Fibroblast of villous mesenchyme (primary cell): ENCODE results near the gene EMX2. TPM values are rescaled to one million over a fixed set of nuclear protein-coding genes. Genes with fewer than 3 reads are reported as not detected.

Experiments
- DNase-seq: peaks from one replicate; pipeline ENCODE4 v3.0.0-alpha.2; 2010; ENCODE audit warnings: low read depth
- H3K4me3 ChIP-seq: 2 replicates; pipeline ENCODE4 v1.5.1; 2011; ENCODE audit warnings: low read depth, mild to moderate bottlenecking, low read length
- CTCF ChIP-seq: IDR thresholded peaks from 2 replicates; pipeline ENCODE4 v1.5.1; 2012; ENCODE audit warnings: low read depth, mild to moderate bottlenecking, low read length; ENCODE audit not compliant: insufficient read depth
- total RNA-seq: library from RNA; depleted of rRNA; stranded (reverse); fragments of >200 nt; gene quantifications from 2 replicates; pipeline ENCODE4 v1.2.3, GENCODE V29; 2012

The EMX2 gene
- total RNA-seq, 1 donor, result 10.8 TPM

GRCh38 chr10:117587036-117587435 lies 44.5 kb downstream of the EMX2 start:
- TF ChIP-seq CTCF, result no peak
- no peak overlapping the region for H3K4me3 ChIP-seq
- no peak for DNase-seq

DNA sequence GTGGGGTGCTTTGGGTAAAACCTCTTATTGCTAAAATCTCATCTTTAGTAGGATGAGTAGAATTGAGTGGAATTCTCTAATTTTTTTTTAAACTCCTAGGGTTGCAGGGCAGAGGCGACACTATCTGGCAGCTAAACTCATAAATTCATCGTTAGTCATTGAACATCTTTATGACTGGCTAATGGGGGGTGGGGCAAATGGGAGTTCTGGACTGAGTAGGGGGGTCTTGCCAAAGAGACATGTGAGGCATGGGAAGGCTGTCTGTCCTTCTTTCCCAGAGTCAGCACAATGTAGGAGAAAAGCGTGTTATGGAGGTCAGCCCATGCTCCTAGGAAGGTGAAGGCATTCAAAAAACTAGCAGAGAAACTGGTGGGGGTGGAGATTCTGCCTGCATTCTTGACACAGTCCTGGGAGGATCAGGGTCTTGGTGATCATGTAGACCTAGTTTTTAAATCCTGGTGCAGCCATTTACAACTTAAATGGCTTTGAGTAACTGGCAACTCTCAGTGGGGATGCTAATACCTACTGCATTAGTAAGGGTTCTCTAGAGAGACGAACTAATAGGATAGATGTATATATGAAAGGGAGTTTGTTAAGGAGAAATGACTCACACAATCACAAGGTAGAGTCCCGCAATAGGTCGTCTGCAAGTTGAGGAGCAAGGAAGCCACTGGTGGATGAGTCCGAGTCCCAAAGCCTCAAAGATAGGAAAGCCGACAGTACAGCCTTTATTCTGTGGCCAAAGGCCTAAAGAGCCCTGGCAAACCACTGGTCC lies 47.7 kb downstream of the EMX2 start:
- no peak for DNase-seq
- no peak overlapping the region for H3K4me3 ChIP-seq
- TF ChIP-seq CTCF, result no peak

DNA sequence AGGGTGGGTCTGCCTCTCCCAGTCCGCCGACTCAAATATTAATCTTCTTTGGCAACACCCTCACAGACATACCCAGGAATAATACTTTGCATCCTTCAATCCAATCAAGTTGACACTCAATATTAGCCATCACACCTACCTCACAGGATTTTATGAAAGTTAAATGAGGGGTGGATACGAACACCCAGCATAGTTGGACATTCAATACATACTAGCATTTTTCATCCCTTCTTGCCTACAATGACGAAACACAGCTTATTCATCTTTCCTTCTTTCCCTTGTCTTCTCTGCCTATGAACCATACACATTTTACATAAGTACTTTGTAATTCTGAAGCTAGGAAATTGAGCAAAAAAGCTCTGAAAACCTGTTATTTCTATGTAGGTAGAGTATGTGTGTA lies 48.5 kb downstream of the EMX2 start:
- no peak for TF ChIP-seq CTCF
- H3K4me3 ChIP-seq, result no peak overlapping the region
- DNase-seq, result no peak

DNA sequence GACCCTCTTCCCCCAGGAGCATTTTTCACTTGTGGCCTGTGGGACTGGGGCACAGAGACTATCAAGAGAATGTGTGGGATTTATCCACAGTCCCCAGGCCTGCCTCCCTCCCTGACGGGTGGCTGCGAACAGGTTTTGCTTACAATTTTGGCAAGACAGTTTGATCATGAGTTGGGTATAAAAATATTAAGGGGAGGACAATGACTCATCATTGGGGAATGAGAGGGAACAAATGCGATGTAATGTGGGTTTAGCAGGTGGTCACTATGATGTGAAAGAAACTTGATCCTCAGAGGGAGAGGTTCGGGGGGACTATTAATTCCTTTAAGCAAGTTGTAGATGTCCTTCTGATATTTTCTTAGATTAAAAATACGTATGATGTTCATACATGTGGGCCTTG lies 52.2 kb downstream of the EMX2 start:
- DNase-seq, result no peak
- no peak overlapping the region for H3K4me3 ChIP-seq
- no peak for TF ChIP-seq CTCF

DNA sequence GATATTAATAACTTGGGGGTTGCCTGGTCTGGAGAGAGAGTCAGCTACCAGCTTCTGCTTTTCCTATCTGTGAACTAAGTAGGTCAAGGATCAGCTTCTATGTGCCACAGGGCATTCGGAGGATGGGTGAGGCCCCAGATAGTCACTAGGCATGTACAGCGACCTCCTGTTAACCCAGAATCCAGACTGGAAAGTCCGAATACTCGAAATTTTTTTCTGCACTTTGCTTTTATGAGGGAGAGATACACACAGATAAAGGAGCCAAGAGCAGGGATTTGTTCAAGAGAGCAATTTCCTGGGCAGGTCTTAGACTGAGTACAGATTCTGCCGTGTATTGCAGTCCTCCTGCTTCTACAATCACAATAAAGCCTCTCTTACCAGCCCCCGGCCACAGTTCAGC lies 54.2 kb downstream of the EMX2 start:
- no peak for TF ChIP-seq CTCF
- no peak overlapping the region for H3K4me3 ChIP-seq
- peak; percentile 22 for DNase-seq

GRCh38 chr10:117597216-117597615 lies 54.7 kb downstream of the EMX2 start:
- H3K4me3 ChIP-seq, result no peak overlapping the region
- DNase-seq, result peak; percentile 48
- TF ChIP-seq CTCF, result no peak

Other genes starting within 250 kb of the EMX2 start
- 26.1 and 37.1 TPM in 2 replicates for gene PDZD8, start 167.3 kb upstream of the EMX2 start, total RNA-seq